Endothelial cell of umbilical vein (primary cell): ENCODE measurements around the gene DYNC1LI1. TPM values are rescaled to one million over a fixed set of nuclear protein-coding genes. Genes with fewer than 3 reads are reported as not detected.

Experiments
- BruUV-seq: library from RNA; stranded (reverse); fragments of 400-500 nt; replicated peaks from 2 replicates; lab custom pipeline; 2021; lab: Mats Ljungman, UMichigan
- CTCF ChIA-PET: fragments of 300-600, 350-600 bp; sonication (Branson Sonifier 250); formaldehyde crosslinking; loops from one replicate; lab custom pipeline; 2021; ENCODE audit warnings: antibody characterized with exemption, inconsistent platforms; lab: Charles Lee
- POLR2A ChIA-PET: fragments of 300-600, 350-600 bp; sonication (Branson Sonifier 250); formaldehyde crosslinking; loops from one replicate; lab custom pipeline; 2021; ENCODE audit warnings: antibody characterized with exemption, inconsistent platforms; lab: Charles Lee
- DNase-seq: peaks from one replicate; pipeline ENCODE4 v3.0.0-alpha.2; 2011; ENCODE audit warnings: low read depth, low spot score
- FAIRE-seq: peaks from 2 replicates; lab custom pipeline; 2011; peaks lifted over from hg19 to GRCh38; lab: Jason Lieb, UNC
- H2AFZ ChIP-seq: 2 replicates; pipeline ENCODE4 v1.6.0; 2012; ENCODE audit warnings: low read depth, low read length, control low read depth, inconsistent platforms
- H3K27ac ChIP-seq: 2 replicates; pipeline ENCODE4 v1.5.1; 2011; ENCODE audit warnings: low read depth, mild to moderate bottlenecking, control low read depth, low read length, moderate library complexity; ENCODE audit not compliant: insufficient read depth
- H3K27me3 ChIP-seq, 2 experiments: 2 replicates each; pipeline versions ENCODE4 v1.6.0 to v1.6.1; 2011; ENCODE audit warnings: low read length in 2 of 2, mixed read lengths in 1 of 2; ENCODE audit not compliant: control insufficient read depth in 2 of 2, insufficient read depth in 2 of 2
- H3K36me3 ChIP-seq, 2 experiments: 2 replicates in 1 of 2; 3 replicates in 1 of 2; pipeline ENCODE4 v1.5.1; 2011; ENCODE audit warnings: low read length in 2 of 2, mild to moderate bottlenecking in 1 of 2, moderate library complexity in 1 of 2; ENCODE audit not compliant: control insufficient read depth in 2 of 2, insufficient read depth in 2 of 2; ENCODE audit errors: extremely low read depth in 1 of 2
- H3K4me1 ChIP-seq: 3 replicates; pipeline ENCODE4 v1.5.1; 2011; ENCODE audit warnings: mild to moderate bottlenecking, low read length; ENCODE audit not compliant: control insufficient read depth, insufficient read depth; ENCODE audit errors: extremely low read depth
- H3K4me2 ChIP-seq: 2 replicates; pipeline ENCODE4 v1.6.1; 2011; ENCODE audit warnings: low read length, control low read depth, mixed read lengths; ENCODE audit not compliant: insufficient read depth
- H3K4me3 ChIP-seq, 3 experiments: fragments of 200-600 bp in 1 of 3; sonication (generic), shearing (Covaris generic) in 1 of 3; replicated peaks in 1 of 3; 2 replicates each; pipeline ENCODE4 v1.5.1; 2011 to 2016; ENCODE audit warnings: control low read depth in 3 of 3, low read length in 3 of 3, mild to moderate bottlenecking in 2 of 3, inconsistent platforms in 1 of 3, low read depth in 1 of 3, moderate library complexity in 1 of 3; ENCODE audit not compliant: insufficient read depth in 1 of 3
- H3K79me2 ChIP-seq: 2 replicates; pipeline ENCODE4 v1.6.0; 2012; ENCODE audit warnings: low read length, inconsistent platforms; ENCODE audit not compliant: control insufficient read depth, insufficient read depth
- H3K9ac ChIP-seq: replicated peaks from 2 replicates; pipeline ENCODE3; 2011; ENCODE audit warnings: low read length, control low read depth; ENCODE audit not compliant: insufficient read depth; ENCODE audit errors: extremely low read depth
- H3K9me1 ChIP-seq: replicated peaks from 3 replicates; pipeline ENCODE4 v1.6.0; 2011; ENCODE audit warnings: mild to moderate bottlenecking, low read length; ENCODE audit not compliant: control insufficient read depth, insufficient read depth; ENCODE audit errors: extremely low read depth
- H3K9me3 ChIP-seq: replicated peaks from 2 replicates; pipeline ENCODE4 v1.5.1; 2012; ENCODE audit warnings: low read length, inconsistent platforms; ENCODE audit not compliant: control insufficient read depth, insufficient read depth
- H4K20me1 ChIP-seq: replicated peaks from 2 replicates; pipeline ENCODE3; 2011; ENCODE audit warnings: mild to moderate bottlenecking, low read length; ENCODE audit not compliant: control insufficient read depth, insufficient read depth; ENCODE audit errors: extremely low read depth
- CTCF ChIP-seq, 2 donors: IDR thresholded peaks; 1 replicate in 1 of 2; 2 replicates in 1 of 2; pipeline ENCODE4 v1.5.1; 2011; ENCODE audit warnings: low read length in 2 of 2, mild to moderate bottlenecking in 2 of 2, moderate library complexity in 2 of 2, control low read depth in 1 of 2, inconsistent platforms in 1 of 2, low read depth in 1 of 2; ENCODE audit not compliant: insufficient read depth in 1 of 2; ENCODE audit errors: extremely low read depth in 1 of 2
- EZH2 ChIP-seq: IDR thresholded peaks from 2 replicates; pipeline ENCODE4 v1.6.1; 2012; ENCODE audit warnings: borderline replicate concordance, low read depth, mild to moderate bottlenecking, moderate library complexity, low read length, inconsistent platforms; ENCODE audit not compliant: severe bottlenecking
- FOS ChIP-seq: IDR thresholded peaks from 2 replicates; pipeline ENCODE4 v1.6.1; 2011; ENCODE audit warnings: mild to moderate bottlenecking, low read length, moderate library complexity, borderline replicate concordance; ENCODE audit not compliant: insufficient read depth
- GATA2 ChIP-seq: IDR thresholded peaks from 2 replicates; pipeline ENCODE4 v1.7.0; 2011; ENCODE audit warnings: low read depth, mild to moderate bottlenecking, moderate library complexity, mixed read lengths, low read length; ENCODE audit not compliant: insufficient read length, insufficient read depth
- JUN ChIP-seq: IDR thresholded peaks from 2 replicates; pipeline ENCODE4 v1.6.1; 2011; ENCODE audit warnings: borderline replicate concordance, low read depth; ENCODE audit not compliant: insufficient read length, insufficient read depth
- MAX ChIP-seq: IDR thresholded peaks from 2 replicates; pipeline ENCODE4 v1.6.1; 2011; ENCODE audit not compliant: insufficient read depth, insufficient read length
- MYC ChIP-seq: IDR thresholded peaks from one replicate; pipeline ENCODE4 v1.6.1; 2011; ENCODE audit warnings: mild to moderate bottlenecking, low read depth, low read length
- POLR2A ChIP-seq: IDR thresholded peaks from 2 replicates; pipeline ENCODE4 v1.6.1; 2012; ENCODE audit warnings: low read depth, mild to moderate bottlenecking, control low read depth, low read length
- POLR2AphosphoS5 ChIP-seq: IDR thresholded peaks from 2 replicates; pipeline ENCODE4 v1.6.1; 2012; ENCODE audit warnings: low read depth, mild to moderate bottlenecking, control low read depth, low read length, moderate library complexity; ENCODE audit not compliant: insufficient read depth
- dilution Hi-C: fragments of 300-500 bp; cut with MboI; formaldehyde crosslinking; loops from one replicate; pipeline ENCODE4 v1.15.0; 2019; ENCODE audit warnings: low sequenced_read_pairs; ENCODE audit not compliant: extremely low pct_ligation_motif_present
- intact Hi-C: fragments of 100-400 bp; cut with micrococcal nuclease; formaldehyde crosslinking; loops from one replicate; pipeline ENCODE4 v1.10.0; 2022
- polyA plus RNA-seq, 4 experiments: library from polyadenylated mRNA; depleted of rRNA in 3 of 4; stranded (reverse) in 3 of 4; unstranded in 1 of 4; fragments of >200 nt; gene quantifications; 2 replicates each; pipeline versions ENCODE4 v1.2.1 to v1.2.3, GENCODE V29; 2011 to 2012; ENCODE audit warnings: missing spikeins in 1 of 4
- total RNA-seq: library from RNA; stranded (reverse); gene quantifications from 2 replicates; pipeline ENCODE4 v1.2.3, GENCODE V29; 2021

The DYNC1LI1 gene
- total and polyA plus RNA-seq, 2 donors (not counting 3 experiments of a cell fraction or from before 2014, with no cell fraction given) = 14.9 to 47.6 TPM

GRCh38 chr3:32584660-32585059 is 14.0 kb upstream of the DYNC1LI1 start:
- no peaks in the 10 kb centered on the region for H3K79me2 ChIP-seq
- BruUV-seq = no TSS peak
- ChIA-PET POLR2A (no interaction called here), CTCF (interaction anchor here (0.9 kb wide), 1 partner anchor 15 kb away, joined by 3 read pairs; no protein-coding TSS in a partner anchor)
- H3K9me3 ChIP-seq = no peaks in the 10 kb centered on the region
- H3K4me2 ChIP-seq = no peak overlapping the region
- no peaks in the 10 kb centered on the region for H3K4me1 ChIP-seq
- H3K27ac ChIP-seq = no peak overlapping the region
- H3K36me3 ChIP-seq = no peaks in the 10 kb centered on the region
- intact Hi-C loops = no loop called here
- H3K27me3 ChIP-seq = peaks cover 5 to 23% of the 10 kb centered on the region in 2 experiments
- no peak for FAIRE-seq
- TF ChIP-seq POLR2AphosphoS5 (no peak), MAX (no peak), FOS (no peak)
- no peaks in the 10 kb centered on the region for H4K20me1 ChIP-seq
- no peak overlapping the region for H2AFZ ChIP-seq
- H3K9ac ChIP-seq = no peak overlapping the region
- DNase-seq = no peak
- no peaks in the 10 kb centered on the region for H3K9me1 ChIP-seq
- dilution Hi-C loops = no loop called here
- H3K4me3 ChIP-seq = no peak overlapping the region

GRCh38 chr3:32583708-32584107 is 13.1 kb upstream of the DYNC1LI1 start:
- no peaks in the 10 kb centered on the region for H3K9me1 ChIP-seq
- dilution Hi-C loops = no loop called here
- no peaks in the 10 kb centered on the region for H3K36me3 ChIP-seq
- no peak overlapping the region for H3K4me3 ChIP-seq
- no peak overlapping the region for H2AFZ ChIP-seq
- H3K27me3 ChIP-seq = peaks cover under 1 to 15% of the 10 kb centered on the region in 2 experiments
- TF ChIP-seq FOS (no peak), GATA2 (no peak), EZH2 (no peak), CTCF (IDR thresholded peaks at IDR 0.05; ENCODE audit: extremely low read depth in 1 of 2, insufficient read depth in 1 of 2, low read depth in 1 of 2, low read length in 2 of 2) (no peak), POLR2AphosphoS5 (no peak), JUN (no peak), POLR2A (no peak), MAX (no peak), MYC (no peak)
- FAIRE-seq (no peak), DNase-seq (no peak)
- H3K4me2 ChIP-seq = no peak overlapping the region
- no peak overlapping the region for H3K9ac ChIP-seq
- H3K79me2 ChIP-seq = no peaks in the 10 kb centered on the region
- BruUV-seq = no TSS peak
- intact Hi-C loops = no loop called here
- H3K9me3 ChIP-seq = no peaks in the 10 kb centered on the region
- H3K27ac ChIP-seq = no peak overlapping the region
- no peaks in the 10 kb centered on the region for H3K4me1 ChIP-seq
- POLR2A ChIA-PET = no interaction called here
- H4K20me1 ChIP-seq = no peaks in the 10 kb centered on the region
- CTCF ChIA-PET = no interaction called here
